DMS 273 (cell line): ENCODE measurements around the gene HDGF.

Experiments used
- DNase-seq: peaks from one replicate; lab custom pipeline; 2025; ENCODE audit not compliant: unreplicated experiment; lab: John Stamatoyannopoulos, UW

The HDGF gene

DNA sequence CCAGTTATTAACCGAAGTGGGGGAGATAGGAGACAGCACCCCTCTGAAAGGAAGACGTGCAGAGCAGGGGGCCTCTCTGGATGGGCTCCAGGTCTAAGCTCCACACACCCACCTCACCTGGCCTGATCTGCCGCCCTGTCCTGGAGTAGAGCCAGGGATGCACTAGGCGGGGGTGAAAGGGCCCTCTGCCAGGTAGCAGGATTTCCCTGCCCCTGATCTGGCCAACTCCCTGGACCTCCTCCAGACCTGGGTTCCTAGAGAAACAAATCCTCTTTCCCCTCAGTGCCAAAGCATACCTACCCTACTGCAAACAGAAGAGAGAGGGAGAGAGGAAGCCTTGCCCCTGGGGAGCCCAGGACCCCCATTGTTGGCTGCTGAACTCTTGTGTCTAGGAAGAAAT lies 48.1 kb downstream of the HDGF start:
- DNase-seq, result no peak

DNA sequence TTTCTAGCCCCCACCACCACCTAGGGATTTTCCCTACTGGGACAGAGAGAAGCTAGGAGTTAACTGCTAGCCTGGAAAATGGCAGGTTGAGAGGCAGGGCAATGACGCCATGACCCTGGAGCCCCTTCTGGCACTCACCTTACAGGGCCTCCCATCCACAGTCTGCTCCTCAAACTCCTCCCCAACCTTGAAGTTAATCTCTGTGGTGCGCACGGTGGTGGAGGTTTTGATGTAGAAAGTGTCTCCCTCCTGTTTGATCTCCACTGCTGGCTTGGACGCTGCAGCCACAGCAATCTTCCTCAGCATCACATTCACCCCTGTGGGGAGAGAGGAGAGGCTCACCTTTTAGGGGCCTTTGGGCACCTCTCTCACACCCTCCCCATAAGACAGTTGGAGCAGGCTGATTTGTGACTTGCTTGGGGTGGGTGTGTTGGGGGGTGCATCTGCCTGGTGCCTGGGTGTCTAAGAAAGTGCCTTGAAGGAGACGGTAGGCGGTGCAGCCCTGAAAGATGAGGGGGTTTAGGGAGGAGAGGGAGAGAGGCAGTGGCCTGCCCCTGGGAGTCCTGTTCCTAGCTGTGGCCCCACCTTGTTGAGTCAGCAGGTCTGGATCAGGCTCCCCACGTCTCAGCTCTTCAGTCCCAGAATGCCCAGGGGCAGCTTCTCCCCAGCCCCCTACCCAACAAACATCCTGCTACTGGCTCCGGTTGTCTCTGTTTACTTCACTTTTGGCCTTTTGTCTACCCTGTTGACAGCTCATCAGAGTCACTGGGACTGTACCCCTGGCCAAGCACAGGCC lies 50.5 kb downstream of the HDGF start:
- no peak for DNase-seq

DNA sequence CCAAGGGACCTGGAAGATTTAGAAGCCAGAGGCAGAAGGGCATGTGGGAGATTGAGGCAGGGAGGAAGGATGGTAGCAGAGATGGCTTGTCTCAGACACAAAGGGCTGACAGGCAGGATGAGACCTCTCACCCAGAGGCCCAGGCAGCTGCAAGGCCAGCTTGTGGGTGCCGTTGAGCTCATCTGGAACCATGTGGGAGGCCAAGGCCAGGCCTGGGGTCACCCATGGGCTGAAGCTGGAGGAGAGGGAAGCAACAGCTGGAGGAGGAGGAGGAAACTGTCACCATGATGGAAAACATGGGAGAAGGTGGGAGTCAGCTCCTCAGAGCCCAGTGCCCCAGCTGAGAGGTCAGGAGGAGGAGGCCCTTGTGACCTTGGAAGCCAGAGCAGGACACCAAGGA lies 52.5 kb downstream of the HDGF start:
- DNase-seq, result no peak

DNA sequence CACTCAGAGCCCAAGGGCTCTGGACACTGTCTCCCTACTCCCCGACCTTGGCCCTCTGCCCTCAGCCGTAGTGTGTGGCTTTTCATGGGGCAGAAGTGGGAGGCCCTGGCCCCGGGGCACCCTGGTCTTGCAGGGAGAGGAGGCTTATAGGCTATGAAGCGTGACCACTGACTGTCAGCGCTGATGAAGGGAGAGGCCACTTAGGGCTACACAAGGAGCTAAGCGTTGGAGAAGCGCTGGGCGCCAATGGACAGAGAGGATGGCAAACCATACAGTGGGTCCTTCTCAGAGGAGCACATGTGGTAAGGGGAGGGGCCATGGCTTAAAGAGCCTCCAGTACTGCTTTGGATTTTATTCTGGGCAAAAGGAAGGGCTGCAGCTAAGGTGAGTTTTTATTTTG lies 54.0 kb downstream of the HDGF start:
- DNase-seq, result no peak

DNA sequence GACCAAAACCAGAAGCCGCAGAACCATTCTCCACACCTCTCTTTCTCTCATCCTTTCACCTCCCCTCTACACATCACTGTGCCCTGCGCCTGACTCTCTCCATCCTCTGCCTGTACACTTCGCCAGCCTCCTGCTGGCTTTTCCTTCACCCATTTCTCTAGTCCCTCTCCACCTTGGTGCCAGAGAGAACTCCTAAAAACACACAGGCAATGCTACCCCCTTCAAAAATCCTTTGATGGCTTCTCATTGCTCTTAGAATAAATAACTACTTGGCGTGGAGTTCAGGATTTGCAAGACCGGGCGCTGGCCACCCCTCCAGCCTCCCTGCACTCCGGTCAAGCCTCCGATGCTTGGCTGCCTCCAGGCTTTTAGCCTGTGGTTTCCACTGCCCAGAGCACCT lies 54.7 kb downstream of the HDGF start:
- no peak for DNase-seq

DNA sequence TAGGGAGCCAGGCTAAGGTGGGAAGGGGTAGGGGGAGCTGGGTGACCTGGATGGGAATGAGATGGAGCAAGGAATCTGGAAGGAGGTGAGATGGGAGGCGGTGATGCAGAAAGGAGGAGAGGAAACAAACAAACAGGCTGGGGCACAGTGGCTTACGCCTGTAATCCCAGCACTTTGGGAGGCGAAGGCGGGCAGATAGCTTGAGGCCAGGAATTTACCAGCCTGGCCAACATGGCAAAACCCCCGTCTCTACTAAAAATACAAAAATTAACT lies 56.8 kb downstream of the HDGF start:
- no peak for DNase-seq

DNA sequence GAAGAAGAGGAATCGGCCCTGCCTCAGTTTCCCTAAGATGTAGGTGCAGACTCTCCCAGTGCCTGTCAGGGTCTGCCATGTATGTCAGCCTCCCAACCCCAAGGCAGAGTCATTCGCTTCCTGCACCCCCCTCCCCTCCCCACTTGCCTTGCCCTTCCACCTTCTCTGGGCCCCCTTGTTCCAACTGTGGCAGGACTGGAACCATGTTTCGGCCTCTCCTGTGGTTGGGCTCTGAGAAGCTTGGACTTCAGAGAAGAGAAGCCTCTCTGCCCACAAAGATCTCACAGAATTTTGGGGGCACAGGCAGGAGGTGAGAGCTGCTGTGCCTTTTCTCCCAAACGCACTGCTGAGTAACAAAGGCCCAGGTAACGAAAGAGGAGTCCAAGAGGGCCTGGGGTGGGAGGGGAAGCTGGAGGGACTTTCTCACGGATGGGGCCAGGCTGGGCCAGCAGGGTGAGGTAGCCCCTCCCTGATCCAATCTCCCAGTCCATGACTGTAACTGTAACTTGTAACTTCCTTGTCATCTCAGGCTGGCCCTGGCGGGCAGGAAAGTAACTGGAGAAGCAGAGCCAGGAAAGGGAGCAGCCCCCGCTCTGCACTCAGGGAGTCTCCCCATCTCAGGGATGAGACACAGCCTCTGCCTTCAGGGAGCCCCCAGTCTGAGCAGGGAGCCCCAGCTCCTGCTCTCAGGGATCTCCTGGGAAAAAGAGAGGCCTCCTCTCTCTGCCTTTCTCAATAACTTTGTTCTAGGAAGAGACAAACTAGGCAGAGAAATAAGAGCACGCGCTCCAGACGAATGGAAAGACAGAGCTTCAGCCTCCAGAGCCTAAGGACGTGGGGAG lies 57.4 kb downstream of the HDGF start:
- no peak for DNase-seq

DNA sequence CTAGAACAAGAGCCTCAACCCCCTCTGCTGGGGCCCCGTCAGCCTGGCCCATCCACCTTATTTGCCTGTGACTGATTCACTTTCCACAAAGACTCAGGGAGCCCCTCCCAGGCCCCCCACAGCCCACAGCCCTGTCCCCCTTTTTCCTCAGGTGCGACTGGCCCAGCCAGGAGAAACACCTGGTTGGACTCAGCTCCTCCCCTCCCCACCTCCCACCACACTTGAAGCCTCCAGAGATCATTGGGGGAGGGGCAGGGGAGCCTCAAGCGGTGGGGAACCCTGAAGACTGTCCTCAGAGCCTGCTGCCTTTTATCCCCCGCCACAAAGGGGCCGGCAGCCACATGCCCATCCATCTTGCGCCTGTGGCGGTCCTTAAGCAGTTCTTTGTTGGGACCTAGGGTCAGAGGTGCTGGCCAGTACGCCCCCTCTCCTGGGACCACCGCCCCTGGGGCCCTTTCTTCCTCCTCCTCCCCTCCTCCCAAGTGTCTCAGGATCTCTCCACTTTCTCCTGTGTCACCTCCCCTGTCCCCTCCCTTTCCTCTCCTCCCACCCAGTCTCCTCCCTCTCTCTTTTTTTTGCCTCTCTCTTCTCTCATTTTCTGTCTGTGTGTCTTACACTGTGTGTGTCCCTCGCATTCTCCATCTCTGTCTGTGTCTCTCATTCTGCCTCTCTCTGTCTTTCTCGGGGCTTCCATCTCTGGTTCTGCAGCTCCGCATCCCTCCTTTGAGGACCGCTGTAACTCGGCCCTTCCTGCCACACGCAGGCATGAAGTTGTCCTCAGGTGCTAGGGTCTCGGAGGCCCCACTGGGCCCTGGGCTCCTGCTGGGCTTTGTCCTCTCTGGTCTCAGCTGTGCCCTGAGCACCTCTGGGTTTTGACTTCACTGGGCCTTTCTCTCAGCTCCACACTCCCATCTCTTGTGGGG lies 58.3 kb downstream of the HDGF start:
- DNase-seq, result peak; percentile 55

DNA sequence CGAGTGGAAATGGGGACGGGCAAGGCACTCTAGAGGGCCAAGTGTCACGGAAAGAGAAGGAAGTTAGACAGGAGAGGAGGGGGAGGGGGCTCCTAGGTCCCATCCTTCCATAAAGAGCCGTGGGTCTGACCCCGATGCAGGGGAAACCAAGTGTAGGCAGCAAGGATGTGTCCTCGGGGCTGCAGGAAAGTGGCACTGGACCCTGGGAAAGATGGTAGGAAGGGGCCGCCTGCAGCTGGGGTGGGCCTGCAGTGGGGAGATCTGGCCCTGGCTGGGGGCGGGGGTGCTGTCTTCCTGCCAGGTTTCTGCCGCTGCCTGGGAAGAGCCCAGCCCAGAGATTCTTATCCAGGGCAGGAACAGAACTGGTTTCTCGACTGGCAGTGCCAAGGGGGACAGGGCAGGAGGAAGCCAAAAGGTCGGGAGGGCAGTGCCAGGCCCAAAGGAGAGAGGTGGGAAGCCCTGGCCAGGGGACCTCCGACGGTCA lies 59.0 kb downstream of the HDGF start:
- DNase-seq, result no peak
